ENCODE results near the gene NPEPPS.

DNA sequence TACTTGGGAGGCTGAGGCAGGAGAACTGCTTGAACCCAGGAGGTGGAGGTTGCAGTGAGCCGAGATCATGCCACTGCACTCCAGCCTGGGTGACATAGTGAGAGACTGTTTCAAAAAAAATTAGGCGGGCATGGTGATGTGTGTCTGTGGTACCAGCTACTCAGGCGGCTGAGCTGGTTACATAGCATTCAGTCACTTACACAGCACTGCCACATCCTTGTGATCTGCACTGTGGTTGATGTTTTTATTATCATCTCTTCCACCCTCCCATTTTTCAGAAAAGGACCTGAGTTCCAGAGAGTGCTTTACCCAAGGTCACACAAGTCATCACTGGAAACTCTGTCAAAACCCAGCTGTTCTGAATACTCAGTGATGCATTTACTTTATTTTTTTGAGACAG, 104.0 kb downstream of the NPEPPS start:
- TF ChIP-seq, protein P1, sequence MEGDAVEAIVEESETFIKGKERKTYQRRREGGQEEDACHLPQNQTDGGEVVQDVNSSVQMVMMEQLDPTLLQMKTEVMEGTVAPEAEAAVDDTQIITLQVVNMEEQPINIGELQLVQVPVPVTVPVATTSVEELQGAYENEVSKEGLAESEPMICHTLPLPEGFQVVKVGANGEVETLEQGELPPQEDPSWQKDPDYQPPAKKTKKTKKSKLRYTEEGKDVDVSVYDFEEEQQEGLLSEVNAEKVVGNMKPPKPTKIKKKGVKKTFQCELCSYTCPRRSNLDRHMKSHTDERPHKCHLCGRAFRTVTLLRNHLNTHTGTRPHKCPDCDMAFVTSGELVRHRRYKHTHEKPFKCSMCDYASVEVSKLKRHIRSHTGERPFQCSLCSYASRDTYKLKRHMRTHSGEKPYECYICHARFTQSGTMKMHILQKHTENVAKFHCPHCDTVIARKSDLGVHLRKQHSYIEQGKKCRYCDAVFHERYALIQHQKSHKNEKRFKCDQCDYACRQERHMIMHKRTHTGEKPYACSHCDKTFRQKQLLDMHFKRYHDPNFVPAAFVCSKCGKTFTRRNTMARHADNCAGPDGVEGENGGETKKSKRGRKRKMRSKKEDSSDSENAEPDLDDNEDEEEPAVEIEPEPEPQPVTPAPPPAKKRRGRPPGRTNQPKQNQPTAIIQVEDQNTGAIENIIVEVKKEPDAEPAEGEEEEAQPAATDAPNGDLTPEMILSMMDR (IDR thresholded peaks at IDR 0.05; ENCODE audit: insufficient read depth, low read depth, low read length): no peak
- no peak for TF ChIP-seq EZH2 (IDR thresholded peaks at IDR 0.05; ENCODE audit: insufficient read depth, low read length)
